GM18951 (cell line): Measurements from ENCODE around the gene UNC5C.

Source experiments
- POLR2A ChIP-seq: IDR thresholded peaks from 4 replicates; pipeline ENCODE4 v1.6.1; 2011; ENCODE audit warnings: mild to moderate bottlenecking; ENCODE audit not compliant: insufficient read length, insufficient read depth; ENCODE audit errors: extremely low read depth
- in situ Hi-C: fragments of 300-500 bp; cut with MboI; formaldehyde crosslinking; loops from one replicate; pipeline ENCODE4 v1.12.0; 2022; ENCODE audit warnings: low sequenced_read_pairs, mixed read lengths, inconsistent platforms; ENCODE audit not compliant: unreplicated experiment

Gene UNC5C

GRCh38 chr4:95318483-95318882, 230.3 kb downstream of the UNC5C start:
- in situ Hi-C loops = no loop called here
- TF ChIP-seq POLR2A = no peak

GRCh38 chr4:95318044-95318443, 230.7 kb downstream of the UNC5C start:
- in situ Hi-C loops = no loop called here
- no peak for TF ChIP-seq POLR2A

- in situ Hi-C loops = no loop called here
- TF ChIP-seq POLR2A = no peak
These were observed 231.5 kb downstream of the UNC5C start for GRCh38 chr4:95317085-95317793.

- in situ Hi-C loops = no loop called here
- no peak for TF ChIP-seq POLR2A
These were observed 234.2 kb downstream of the UNC5C start for GRCh38 chr4:95314573-95314972.

GRCh38 chr4:95304898-95305297, 243.9 kb downstream of the UNC5C start:
- no peak for TF ChIP-seq POLR2A
- in situ Hi-C loops = no loop called here

GRCh38 chr4:95300304-95300703, 248.5 kb downstream of the UNC5C start:
- no peak for TF ChIP-seq POLR2A

GRCh38 chr4:95296052-95296451, 252.7 kb downstream of the UNC5C start:
- no peak for TF ChIP-seq POLR2A
- in situ Hi-C loops = no loop called here

More at GRCh38 chr4:95300304-95300703, 248.5 kb downstream of the UNC5C start:
- in situ Hi-C loops = no loop called here

GRCh38 chr4:95295157-95295556, 253.6 kb downstream of the UNC5C start:
- in situ Hi-C loops = no loop called here
- no peak for TF ChIP-seq POLR2A

GRCh38 chr4:95294321-95294720, 254.5 kb downstream of the UNC5C start:
- in situ Hi-C loops = no loop called here
- no peak for TF ChIP-seq POLR2A

- no peak for TF ChIP-seq POLR2A
- in situ Hi-C loops = no loop called here
These were observed 255.8 kb downstream of the UNC5C start for GRCh38 chr4:95293014-95293413.

GRCh38 chr4:95290702-95291101, 258.1 kb downstream of the UNC5C start:
- TF ChIP-seq POLR2A = no peak
- in situ Hi-C loops = no loop called here

GRCh38 chr4:95289028-95289634, 259.6 kb downstream of the UNC5C start:
- in situ Hi-C loops = no loop called here
- no peak for TF ChIP-seq POLR2A

- in situ Hi-C loops = no loop called here
- TF ChIP-seq POLR2A = no peak
These were observed 260.2 kb downstream of the UNC5C start for GRCh38 chr4:95288552-95288951.

GRCh38 chr4:95285797-95286196, 263.0 kb downstream of the UNC5C start:
- no peak for TF ChIP-seq POLR2A
- in situ Hi-C loops = no loop called here
